ENCODE results near the gene NDUFB10.

- TF ChIP-seq CTCF (conservative IDR thresholded peaks at IDR 0.05) (no peak), EZH2 (IDR thresholded peaks at IDR 0.05; ENCODE audit: low read depth) (no peak)
Observed at GRCh38 chr16:1912215-1912543, 47.2 kb upstream of the NDUFB10 start.
